GM12892 (cell line): Measurements from ENCODE around the gene G6PD.
"Not testable (repeated sequence)": the region's sequence is repeated elsewhere in the genome, so short reads cannot be mapped to it uniquely, and the experiment has no call there.

Experiments
- POLR2A ChIP-seq: IDR thresholded peaks from 2 replicates; pipeline ENCODE4 v1.6.1; 2011; ENCODE audit warnings: low read depth, low read length, control low read depth
- POLR2AphosphoS5 ChIP-seq: IDR thresholded peaks from 2 replicates; pipeline ENCODE4 v1.6.1; 2011; ENCODE audit warnings: low read depth, low read length, control low read depth
- TAF1 ChIP-seq: IDR thresholded peaks from 2 replicates; pipeline ENCODE4 v1.6.1; 2011; ENCODE audit warnings: low read depth, mild to moderate bottlenecking, control low read depth, low read length, borderline replicate concordance

GRCh38 chrX:154558896-154559295 lies 12.2 kb upstream of the G6PD start:
- not testable (repeated sequence) for TF ChIP-seq TAF1, POLR2A, POLR2AphosphoS5
